SW480 (cell line): ENCODE measurements around the gene ICE2.
A peak's percentile ranks its signal among the peaks of the same experiment; 100 is the strongest.
"Not testable (repeated sequence)": the region's sequence is repeated elsewhere in the genome, so short reads cannot be mapped to it uniquely, and the experiment has no call there.

ENCODE experiments used
- DNase-seq: peaks from one replicate; pipeline ENCODE4 v3.0.0-alpha.2; 2016; ENCODE audit warnings: low spot score

Gene ICE2

DNA sequence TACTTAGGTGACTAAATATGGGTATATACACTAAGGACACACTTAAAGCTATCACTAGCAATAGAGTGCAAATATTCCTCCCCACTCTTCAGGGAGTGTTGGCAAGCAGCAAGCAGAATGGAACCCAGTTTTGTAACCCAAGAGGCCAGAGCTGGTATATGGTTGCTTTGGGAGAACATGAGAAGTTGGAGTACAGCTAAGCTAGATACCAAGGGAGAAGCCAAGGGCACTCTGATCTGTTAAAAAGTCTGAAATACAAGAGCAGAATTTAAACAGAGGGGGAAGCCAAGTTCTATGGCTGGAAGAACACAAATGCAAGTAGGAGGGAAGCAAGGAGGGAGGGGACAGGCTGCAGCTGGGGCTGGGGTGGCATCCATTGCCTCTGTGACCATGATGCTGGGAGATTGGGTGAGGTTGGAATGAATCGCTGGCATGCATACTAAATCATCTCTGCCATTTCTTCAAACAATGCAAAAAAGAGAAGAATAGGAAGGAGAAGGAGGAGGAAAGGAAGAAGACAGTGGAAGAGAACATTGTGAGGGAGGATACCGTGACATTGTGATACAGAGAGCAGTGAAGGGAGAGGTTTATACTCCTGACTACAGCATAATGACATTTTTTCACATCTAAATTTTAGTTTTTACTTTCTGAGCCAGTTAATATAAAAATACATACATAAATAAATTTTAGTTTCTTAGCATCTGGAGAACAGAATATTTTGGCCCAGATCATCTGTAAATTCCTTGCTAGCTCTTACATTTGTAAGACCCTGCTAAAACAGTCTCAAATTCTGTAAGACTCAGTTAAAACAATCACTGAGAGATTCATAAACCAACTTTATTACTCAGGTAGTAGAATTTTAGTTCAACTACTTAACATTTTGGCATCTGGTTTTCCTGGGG is 72.2 kb downstream of the ICE2 start:
- DNase-seq: no peak

DNA sequence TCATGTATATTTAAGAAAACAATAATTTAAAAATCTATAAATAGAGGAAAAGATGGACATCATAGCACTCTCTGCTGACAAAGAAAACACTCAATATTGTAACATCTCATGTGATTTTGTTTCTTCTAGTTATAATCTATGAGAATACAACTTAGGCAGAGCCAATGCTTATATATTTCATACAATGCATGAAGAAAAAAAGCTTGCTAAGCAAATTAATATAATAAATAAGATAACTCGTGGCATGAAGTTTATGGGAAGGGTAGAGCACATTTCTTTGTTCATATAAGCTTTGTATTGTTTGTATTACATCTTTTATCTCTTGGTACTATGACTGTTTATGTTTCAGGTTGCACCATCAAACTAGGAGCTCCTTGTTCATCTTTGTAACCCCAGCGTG is 73.5 kb downstream of the ICE2 start:
- DNase-seq: no peak

DNA sequence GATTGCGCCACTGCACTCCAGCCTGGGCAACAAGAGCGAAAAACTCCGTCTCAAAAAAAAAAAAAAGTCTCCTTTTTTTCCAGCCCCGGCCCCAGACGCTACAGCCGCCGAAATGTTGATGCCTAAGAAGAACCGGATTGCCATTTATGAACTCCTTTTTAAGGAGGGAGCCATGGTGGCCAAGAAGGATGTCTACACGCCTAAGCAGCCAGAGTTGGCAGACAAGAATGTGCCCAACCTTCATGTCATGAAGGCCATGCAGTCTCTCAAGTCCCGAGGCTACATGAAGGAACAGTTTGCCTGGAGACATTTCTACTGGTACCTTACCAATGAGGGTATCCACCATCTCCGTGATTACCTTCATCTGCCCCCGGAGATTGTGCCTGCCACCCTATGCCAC is 74.6 kb downstream of the ICE2 start:
- DNase-seq: not testable (repeated sequence)

DNA sequence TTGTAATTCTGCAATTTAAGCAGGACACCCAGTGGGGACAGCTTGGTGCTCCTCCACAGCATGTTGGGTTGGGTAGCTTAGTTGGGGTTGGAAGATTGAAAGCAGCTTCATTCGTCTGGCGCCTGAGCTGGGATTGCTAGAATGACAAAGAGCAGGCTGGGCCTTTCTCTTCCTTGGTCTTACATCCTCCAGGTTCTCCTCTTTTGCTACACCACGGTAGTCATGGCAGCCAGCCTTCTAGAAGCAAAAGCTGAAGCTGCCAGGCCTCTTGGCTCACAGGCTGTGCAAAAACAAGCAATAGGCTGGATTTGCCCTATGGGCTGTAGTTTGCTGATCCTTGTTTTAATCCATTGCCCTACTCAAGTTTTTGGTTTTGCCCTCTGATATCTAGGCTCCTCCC is 78.0 kb downstream of the ICE2 start:
- no peak for DNase-seq

DNA sequence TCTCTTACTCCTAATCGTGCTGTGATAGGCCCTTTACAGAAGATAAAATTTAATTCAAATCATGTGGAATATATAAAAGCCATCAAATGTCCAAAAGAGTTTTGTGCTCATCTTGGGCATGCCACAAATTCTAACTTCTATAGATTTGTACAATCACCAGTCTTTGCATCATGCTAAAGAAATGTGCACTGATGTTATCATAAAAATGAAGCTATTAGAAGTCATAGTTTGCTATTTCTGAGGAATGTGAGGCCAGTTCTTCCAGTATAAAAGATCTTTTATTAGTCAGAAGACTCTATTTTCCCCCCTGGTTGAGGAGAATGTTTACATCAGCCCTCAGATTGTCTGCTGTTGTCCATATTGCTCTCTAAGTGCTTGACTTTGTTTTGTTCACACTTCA is 79.0 kb downstream of the ICE2 start:
- DNase-seq: no peak

DNA sequence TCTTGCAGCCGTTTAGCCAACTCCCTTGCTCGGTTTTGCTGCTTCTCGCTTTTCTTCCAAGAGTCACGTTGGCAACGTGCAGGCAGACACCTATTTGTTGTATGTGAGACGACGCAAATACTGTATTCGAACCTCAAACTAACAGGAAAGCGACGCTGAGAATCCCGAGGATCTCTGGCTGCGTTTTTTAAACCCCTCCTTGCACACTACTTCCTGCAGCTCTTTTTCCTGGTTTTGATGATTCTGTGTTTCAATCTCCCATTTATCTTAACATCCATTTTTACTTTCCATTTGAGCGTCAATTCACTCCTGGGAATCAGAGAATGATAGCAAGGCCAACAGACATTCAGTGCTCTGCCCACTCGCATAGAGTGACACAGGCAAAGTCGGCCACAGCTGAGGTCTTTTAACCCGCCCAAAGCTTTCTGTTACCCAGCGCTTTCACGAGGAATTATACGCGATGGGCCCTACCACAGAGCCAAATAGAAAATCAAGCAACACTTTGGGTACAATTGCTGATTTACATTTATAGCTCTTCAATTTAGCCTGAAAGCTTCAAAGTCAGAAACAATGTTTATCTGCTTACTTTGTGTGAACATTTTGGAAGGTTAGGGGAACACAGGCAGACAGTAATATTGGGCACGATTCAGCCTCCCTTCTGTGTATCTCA is 79.6 kb downstream of the ICE2 start:
- DNase-seq: no peak

DNA sequence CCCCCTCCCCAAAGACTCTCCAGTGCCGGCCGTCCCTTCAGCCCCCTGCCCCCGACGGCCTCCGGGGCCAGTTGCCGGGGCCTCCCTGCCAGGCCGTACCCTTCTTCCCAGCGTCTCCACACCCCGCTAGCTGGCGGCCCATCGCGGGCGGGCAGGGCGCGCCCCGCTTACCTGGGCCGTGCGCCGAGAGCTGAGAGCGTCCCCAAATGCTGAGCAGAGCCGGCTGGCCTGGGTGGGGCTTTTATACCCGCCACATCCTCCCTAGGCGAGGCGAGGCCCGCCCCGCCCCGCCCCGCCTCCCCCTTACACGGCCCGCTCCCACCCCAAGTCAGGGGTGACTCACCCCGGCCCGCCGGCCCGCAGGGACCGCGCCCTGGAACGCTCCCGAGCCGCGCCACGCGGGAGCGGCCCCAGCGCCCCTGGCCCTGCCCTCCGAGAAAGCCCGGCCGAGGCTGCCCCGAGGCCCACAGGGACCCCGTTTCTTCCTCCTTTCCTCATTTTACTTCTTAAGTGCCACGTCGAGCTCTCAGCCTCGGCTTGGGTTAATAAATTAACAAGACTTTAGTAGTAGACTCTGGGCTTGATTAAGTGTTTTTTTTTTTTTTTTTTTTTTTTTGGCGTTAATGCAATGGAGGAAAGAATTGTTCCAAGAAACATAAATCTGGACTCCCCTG is 81.0 kb downstream of the ICE2 start, which contains the start of gene ANXA2:
Gene ANXA2, minus strand, starts transcription at position 215 of the 674 bp plus-strand sequence. CDS start 11,911 bp downstream, outside the sequence.
- DNase-seq: peak; percentile 86

DNA sequence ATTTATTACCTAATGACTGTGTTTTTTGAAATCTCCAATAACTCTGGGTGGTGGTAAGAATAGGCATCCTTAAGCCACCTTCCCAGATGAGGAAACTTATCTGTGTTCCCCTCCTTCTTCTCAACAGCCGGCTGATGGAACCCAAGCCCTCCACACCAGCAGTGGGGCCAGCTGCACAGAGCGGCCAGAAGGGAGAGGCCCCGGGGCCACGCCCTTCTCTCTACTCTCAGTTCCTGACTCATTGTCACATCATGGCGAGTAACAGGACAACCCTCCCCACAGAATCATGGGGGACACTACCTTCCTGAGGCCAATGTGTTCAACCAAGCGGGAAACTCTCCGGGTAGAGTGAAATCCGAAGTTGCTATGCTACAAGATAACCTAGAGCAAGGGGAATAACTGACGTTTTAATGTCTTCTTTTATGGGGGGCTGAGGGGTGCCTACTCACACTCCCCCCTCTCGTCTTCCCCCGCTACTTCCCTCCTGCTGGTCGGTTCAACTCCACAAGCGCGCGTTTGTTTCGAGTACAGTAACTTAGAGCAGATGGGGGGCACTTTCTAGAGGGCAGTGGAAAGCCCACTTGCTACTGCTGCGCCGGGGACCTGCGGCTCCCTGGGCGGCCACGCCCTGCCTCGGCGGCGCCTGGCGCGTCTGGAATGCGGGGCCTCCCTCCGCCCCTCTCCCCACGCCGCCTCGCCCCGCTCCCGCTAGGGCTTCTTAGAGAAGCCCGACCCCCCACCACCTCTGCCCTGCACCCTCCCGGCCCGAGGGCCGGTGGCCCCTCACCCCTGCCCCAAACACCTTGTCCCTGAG is 81.8 kb downstream of the ICE2 start:
- DNase-seq: peak; percentile 85

DNA sequence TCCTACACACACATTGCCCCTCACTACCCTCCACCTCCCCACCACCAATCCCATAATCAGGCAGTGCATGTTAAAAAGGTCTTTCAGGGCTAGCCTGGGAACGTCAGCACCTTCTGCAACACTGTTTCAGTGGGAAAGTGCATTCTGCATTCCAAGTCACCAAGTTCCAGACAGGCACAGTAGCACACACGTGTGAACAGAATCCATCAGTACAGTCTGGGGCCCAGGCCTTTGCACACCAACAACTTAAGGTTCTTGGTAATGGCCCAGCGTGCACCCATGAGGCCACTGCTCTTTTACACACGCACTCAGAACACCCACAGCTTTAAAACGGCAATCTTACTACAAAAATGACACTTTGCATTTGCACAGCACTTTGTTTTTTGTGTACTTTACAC is 82.4 kb downstream of the ICE2 start:
- DNase-seq: no peak

DNA sequence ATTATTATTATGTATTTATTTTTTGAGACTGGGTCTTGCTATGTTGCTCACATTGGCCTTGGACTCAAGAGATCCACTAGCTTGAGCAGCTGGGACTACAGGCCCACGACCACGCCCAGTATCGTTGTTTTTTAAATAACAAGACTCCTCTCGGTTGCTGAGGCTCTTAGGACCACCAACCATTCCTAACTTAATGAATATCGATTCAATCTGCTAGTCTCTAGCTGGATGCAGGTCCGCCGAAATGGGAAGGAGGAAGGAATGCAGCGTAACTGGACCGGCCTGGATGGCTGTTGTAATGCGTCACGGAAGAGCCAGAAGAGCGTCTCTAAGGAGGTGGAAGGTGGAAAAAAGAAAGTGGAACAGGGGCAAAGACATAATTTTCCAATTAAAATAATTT is 82.8 kb downstream of the ICE2 start:
- no peak for DNase-seq

DNA sequence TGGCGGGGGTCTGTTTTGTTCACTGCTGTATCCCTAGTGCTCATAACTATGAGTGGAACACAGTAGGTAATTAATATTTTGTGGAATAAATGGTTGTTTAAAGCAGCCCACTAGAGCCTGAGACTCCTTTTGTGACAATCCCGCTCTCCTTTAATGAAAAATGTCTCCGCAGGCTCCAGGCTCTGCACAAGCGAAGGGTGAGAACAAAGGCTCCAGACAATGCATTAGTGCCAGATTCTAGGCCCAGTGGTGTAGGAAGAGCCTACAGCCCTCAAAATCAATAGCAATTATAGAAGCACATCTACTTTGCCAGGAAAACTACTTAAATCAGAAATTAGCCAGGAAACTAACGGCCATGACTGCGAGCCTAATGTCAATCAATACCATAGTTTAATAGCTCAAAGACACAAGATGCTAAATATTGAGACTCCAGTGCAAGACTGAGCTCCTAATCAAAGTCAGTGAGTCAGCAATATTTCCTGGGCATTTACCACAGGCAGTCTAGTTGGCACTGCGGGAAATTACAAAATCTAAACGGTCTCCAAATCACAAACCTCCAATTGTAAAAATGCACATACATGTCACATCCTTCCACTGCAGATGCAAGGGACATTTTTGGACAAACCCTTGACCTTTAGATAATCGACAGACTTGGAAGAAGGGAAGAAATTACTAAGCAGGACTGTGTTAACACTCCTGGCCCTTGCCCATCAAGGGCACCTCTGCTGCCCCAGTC is 83.5 kb downstream of the ICE2 start:
- DNase-seq: no peak

DNA sequence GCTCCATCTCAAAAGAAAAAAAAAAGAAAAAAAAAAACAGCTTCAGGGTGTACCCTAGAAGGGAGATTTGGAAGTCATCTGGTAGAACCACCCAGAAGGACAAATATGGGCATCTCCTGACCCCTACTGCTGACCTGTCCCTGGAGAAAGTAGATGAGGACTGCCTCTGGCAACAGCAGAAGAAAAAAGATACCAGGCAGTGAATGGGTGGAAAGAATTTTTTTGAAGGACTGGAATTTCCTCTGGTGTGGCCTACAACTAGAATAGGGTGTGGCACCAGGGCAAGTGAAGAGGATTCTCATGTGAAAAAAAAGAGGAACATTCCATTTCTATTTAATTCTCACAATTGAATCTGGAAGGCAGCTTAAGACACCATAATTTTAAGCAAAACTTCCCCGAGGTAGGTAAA is 84.2 kb downstream of the ICE2 start:
- DNase-seq: peak; percentile 71

DNA sequence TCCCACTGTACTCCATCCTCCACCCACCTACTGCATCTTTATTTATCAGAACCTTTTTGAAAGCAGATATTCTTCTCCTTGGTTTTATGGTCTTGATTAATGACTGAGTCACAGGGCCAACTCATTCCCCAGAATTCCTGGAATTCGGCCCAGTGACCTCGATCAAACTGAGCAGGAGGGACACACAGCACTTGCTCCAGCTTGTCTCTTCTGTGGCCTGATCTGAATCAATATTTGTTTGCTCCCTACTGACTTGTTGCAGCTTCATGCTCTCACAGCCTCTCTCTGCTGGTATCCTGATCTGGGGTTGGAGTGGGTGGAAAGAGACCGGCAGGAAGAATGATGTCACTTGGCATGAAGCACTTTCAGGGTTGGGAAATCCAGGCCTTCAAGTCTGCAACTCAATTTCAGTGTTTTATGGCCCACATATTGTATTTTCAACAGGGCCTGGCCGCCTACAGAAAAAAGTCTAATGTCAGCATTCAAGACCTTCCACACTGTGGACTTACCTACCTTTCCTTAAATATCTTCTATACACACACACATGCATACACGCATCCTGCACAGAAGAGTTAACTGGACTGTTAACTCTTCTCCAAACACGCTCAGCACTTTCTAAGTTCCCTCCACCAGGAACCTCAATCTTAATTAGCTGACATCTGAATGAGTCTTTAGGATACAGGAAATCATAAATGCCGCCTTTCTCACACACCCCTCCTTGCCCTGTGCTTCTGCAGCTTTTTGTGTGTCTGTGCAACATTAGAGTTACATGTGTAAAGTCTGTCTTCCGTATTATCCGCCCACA is 85.8 kb downstream of the ICE2 start:
- peak; percentile 98 for DNase-seq

DNA sequence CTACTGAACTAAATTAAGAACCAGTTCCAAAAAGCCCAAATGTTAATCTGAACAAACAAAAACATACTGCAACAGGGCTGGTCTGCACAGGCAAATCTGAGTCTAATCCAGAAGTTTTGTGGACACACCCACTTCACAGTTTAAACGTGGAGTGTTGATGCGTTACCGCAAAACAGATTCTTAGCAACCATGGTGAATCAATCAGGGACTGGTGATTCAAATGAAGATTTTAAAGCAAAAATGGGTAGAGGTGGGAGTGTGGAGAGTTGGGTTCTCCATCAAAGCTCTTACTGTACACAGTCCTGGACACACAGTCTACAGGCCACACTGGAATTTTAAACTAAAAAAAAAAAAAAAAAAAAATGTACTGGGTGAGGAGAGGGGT is 86.3 kb downstream of the ICE2 start:
- no peak for DNase-seq

DNA sequence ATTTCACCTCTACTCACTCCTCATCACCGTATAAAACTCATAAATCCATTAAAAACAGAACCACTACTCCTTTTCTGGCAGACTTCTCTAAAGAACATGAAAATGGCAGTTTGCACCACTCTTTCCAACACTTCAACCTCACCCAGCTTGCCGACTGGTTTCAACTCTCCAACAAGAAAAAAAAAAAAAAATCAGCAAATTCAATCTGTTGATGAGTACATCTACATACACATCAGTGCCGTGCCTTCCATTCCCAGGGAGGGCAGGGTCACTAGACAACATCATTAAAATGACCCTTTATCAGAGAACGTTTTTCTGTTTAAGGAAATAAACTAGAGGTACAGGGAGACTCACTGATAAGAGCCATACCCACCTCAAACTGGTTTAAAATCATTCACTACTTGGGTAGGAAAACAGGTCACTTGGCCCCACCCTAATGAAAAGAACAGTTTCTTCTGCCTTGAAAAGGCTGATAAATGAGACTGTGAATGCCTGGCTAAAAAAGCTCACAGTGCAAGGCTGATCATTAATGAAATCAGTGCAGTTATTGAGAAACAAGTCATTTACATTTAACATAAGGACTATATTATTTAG is 87.1 kb downstream of the ICE2 start:
- DNase-seq: no peak

DNA sequence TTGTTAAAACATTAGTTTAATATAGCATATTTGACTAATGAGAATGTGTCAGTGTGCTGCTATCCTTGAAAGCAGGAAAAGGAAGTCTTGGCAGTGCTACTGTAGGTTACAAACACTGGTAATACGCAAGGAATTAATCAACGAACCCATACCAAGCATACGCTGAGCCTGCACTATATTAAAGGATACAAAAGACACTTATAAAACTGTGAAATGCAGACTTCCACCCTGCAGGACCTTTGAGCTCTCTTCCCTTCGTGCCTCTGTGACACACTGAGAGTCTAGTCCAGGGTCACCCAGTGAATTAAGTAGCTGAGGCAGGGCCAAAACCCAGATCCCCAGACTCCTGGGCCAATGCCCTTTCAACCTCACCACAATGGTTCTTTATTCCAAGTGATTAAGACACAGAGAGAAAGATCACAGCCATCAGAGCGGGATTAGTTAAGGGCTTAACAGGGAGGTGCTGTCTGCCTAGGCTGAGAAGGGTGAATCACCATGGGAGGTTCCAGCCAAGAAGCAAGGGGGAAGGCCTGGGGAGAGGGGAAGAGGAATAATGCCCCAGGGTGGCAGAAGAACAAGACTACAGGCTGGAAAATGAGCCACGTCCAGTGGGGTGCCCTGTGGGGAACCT is 88.0 kb downstream of the ICE2 start:
- peak; percentile 75 for DNase-seq

DNA sequence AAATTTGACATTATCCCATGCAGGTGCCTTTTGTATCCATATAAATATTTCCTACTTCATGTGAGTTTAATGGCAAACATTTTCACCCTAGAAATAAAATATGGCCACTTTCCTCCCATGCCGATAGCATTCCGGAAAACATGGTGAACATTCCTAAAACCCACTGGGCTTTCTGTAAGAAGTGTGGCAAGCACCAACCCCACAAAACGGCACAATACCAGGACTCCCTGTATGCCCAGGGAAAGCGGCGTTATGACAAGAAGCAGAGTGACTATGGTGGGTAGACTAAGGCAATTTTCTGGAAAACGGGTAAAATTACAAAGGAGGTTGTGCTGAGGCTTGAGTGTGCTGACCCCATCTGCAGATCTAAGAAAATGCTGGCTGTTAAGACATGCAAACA is 88.7 kb downstream of the ICE2 start:
- no peak for DNase-seq

DNA sequence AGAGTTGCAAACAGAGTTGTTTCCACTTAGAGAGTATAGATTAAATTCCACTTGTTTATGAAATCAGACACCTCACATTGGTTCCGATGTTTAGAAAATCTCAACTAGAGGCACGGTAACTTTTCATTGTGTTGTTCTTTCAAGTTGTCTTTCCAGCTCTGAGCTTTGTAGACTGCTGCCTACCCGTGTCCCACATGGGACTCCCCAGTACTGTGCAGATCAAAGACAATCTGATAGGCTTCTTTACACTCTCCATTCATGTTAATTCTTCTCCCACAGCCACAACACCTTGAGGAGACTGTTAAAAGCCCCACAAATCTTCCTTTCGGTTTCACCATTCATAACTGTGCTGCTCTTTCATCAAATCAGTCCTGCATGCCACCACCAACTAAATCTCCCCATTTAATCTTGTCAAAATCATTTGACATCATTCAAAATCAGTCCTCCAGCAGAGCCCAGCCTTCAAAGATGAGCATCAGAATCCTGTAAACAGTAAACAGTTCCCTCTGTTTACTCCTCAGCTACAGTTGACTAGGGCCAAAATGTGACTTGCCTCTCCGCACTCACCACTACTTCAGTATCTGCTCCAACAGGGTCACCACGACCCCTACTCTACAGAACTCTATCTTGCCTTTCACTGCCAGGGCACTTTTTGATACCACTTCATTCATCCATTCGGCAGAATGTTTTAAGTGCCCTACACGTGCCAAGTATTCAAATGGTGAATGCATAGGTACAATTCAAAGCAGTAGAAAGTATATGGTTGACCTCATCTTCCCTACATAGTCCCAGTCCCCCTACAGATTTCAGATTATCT is 89.5 kb downstream of the ICE2 start:
- no peak for DNase-seq

DNA sequence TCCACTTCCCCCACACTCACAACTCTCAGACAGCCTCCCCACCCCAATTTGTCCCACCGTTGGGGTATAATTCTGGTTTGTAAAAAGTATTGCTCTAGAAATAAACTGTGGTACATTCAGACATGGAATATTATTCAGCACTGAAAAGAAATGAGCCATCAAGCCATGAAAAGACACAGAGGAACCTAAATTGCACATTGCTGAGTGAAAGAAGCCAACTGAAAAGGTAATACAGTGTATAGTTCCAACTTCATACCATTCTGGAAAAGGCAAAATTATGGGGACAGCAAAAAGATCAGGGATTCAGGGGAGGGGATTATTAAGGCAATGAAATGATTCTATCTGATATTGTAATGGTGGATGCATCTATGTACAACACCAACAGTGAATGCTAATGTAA is 91.6 kb downstream of the ICE2 start:
- no peak for DNase-seq
